Measurements from ENCODE around the gene ANGPTL7.
"Not testable (repeated sequence)": the region's sequence is repeated elsewhere in the genome, so short reads cannot be mapped to it uniquely, and the experiment has no call there.

The ANGPTL7 gene, protein sequence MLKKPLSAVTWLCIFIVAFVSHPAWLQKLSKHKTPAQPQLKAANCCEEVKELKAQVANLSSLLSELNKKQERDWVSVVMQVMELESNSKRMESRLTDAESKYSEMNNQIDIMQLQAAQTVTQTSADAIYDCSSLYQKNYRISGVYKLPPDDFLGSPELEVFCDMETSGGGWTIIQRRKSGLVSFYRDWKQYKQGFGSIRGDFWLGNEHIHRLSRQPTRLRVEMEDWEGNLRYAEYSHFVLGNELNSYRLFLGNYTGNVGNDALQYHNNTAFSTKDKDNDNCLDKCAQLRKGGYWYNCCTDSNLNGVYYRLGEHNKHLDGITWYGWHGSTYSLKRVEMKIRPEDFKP

DNA sequence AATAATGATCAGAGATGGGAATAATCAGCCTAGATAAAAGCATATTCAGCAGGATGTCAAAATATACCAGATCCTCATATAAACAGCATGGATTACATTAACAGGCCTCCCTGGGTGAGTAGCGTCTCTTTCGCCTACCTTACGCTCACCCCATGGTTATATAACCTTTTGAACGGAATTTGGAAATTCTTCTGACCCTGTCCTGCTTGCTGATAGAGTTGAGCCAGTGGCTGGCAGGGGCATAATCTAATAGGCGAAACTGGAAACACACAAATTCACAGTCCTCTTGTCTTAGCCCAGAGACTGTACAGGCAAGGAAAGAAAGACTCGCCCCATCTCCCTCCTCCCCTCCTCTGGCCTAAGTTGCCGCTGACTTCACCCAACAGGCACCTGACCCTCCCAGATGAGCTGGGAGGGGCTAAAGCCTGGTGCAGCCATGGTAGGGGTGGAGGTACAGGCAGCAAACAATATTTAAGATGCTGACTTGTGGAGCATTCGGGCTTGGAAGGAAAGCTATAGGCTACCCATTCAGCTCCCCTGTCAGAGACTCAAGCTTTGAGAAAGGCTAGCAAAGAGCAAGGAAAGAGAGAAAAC, at the start of gene ANGPTL7:
Gene ANGPTL7, plus strand, starts transcription at position 498 of the 594 bp plus-strand sequence. CDS start 225 bp downstream, outside the sequence.
- DNase-seq = no peak

DNA sequence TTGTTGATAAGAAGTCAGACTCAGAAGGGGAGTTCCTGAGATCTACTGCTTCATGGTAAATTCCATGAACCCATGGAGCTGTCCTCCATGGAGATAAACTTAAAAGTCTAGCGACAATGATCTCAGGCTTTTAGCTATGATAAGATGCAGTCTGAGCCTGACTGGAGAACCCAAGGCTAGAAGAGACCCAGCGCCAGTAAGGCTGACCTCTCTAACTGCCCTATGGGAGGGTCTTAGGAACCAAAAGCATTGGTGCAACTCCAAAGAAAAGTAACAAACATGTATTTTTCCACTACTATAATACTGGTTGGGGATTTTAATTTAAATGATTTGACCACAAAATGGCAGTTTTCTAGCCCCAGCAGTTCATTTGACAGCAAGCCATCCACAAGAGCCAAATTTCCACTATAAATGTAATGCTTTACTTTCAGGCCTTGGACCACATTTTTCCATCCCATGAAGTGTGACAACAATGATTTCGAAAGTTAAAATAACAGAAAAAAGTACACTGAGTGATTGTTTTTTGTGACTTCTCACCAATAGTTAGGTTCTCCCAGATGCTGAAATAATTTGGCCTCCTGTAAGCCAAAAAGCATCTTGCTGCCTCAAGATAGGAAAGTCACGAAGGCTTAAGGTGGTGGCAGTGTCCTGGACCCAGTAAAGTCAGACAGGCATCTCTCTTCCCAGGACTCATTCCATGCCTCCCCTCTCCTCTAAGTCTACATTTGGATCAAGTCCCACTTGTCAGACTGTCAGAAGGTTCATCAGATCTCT, 46.4 kb upstream of the ANGPTL7 start:
- DNase-seq = no peak

DNA sequence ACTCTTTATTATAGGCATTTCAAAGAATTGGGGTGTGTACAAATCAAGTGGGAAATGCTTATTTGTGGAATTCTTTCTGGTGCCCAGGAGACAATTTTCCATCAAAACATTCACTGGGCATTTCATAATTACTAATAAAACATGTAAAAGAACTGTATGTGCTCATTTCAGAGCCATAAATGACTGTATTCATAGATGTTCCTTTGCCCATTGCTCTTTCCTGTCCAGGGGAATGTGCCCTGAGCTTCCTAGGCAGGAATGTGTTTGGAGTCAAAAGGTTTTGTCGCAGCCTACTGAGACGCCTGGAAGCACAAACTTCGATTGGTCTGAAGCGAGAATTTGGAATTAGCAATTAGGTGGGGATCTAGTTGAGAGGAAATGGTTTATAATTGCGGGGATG, 45.8 kb upstream of the ANGPTL7 start:
- no peak for DNase-seq

DNA sequence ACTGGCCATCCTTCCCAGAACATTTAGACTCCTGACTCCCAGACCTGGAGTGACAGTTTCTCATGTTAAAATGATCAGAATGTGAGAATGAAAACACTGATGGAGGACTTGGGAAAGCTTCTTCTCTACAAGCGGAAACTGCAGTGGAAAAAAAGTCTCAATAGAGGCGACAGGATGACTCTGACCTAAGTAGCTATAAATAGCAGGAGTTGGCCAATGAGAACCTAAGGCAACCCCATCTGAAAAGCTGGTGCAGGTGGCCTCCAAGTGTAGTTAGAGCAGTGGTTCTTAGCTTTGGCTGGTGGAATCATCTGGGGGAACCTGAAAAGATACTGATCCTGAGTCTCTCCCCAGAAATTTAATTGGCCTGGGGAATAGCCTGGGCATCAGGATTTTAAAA, 45.2 kb upstream of the ANGPTL7 start:
- no peak for DNase-seq

DNA sequence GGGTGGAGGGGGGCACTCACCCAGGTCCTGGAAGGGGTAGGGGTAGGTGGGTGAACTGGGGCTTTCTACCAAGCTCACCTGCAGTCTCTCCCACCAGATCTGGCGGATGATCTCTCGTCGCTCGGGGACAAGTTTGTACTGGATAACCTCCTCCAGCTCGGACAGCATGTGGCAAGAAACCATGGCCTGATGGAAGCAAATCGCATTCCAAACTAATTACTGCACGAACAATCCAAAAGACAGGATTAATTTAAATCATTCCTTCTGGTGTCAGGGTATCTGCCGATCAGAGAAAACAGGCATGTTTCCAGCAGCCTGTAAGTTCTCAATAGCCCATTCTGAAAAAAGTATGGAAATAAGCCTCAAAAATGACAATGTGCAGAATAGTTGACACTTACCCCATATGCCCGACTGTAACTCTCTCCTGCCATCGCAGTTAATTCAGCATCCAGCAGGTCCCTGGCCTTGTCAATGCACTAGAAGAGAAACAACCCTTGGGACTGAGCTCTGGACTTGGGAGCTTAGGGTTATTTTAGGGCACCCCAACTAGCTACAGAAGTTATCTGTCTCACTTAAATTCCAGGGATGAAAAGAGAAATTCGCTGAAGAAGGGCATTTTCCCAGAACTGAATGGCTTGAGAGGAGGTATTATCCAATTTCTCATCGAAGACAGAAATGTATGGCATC, 44.4 kb upstream of the ANGPTL7 start:
- DNase-seq = no peak

DNA sequence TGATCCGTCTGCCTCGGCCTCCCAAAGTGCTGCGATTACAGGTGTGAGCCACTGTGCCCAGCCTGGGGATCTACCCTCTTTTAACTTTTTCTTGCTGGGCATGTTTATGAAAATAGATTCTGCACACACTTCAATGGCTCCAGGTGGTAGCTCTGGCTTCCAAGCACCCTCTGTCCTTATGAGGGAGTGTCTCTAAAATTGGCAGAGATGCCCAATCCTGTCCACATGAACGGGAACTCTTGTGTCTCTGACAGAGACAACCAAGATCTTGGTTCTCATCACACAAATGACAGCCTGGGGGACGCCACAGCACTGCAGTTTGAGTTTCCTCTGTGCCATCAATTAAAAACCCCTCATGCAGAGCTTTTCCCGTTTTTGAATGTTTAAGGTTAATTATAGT, 43.4 kb upstream of the ANGPTL7 start:
- DNase-seq = no peak

DNA sequence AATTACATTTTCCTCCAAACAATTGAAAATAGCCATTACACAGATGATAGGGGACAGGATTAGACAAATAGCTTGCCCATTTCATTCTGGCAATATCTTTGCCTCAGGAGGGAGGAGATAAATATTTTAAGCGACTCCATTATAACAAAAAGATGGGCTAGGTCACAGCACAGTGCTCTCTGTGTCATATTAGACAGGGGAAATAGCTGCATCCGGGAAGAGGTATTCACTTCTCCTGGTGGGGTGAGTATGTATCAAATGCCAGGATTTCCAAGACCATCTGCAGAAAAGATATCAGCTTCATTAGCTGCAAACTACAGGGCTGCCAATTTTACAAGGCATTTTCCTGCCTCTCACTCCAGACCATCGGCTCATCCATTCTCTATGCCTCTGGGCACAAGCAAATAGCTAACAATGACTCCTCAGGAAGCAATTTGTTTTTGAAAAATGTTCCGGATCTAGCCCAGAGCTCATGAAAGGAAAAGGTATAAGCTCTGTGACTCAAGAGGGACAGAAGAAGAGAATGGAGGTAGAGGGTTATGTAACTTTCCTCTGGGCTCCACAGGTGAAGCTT, 41.9 kb upstream of the ANGPTL7 start:
- no peak for DNase-seq

DNA sequence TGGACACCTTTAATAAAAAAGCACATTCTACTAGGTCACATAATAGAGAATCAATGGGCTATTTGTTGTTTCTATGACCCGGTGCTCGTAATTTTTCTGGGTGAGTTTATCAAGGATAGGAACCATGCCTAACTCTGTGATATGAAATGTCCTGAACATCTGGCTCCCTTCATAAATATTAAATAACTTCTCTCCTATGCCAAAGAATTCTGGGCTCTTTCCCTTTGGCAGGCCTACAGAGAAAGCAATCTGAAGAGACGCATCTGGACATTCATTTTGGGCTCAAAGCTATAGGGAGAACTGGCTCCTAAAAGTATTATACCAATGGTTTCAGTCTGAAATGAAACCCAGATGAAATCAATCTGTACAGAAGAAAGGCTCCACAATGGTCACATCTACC, 38.8 kb upstream of the ANGPTL7 start:
- no peak for DNase-seq

DNA sequence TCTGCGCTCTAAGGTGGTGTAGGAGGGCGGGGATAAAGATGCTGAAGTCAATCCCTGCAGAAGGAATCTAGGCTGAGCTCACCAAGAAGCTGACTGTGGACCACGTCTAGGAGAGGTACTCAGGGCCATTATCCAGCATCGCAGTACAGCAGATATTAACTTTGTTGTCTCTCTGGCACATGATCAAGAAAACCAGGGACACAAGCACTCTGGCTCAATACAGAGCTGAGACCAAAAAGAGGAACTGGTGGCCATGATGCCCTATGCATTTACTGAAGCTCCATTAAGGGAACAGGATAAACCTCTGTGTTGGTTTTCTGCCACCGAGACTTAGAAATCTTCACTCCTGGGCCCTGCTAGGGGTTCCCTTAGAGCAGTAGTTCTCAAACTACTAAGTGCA, 38.0 kb upstream of the ANGPTL7 start:
- DNase-seq = no peak

DNA sequence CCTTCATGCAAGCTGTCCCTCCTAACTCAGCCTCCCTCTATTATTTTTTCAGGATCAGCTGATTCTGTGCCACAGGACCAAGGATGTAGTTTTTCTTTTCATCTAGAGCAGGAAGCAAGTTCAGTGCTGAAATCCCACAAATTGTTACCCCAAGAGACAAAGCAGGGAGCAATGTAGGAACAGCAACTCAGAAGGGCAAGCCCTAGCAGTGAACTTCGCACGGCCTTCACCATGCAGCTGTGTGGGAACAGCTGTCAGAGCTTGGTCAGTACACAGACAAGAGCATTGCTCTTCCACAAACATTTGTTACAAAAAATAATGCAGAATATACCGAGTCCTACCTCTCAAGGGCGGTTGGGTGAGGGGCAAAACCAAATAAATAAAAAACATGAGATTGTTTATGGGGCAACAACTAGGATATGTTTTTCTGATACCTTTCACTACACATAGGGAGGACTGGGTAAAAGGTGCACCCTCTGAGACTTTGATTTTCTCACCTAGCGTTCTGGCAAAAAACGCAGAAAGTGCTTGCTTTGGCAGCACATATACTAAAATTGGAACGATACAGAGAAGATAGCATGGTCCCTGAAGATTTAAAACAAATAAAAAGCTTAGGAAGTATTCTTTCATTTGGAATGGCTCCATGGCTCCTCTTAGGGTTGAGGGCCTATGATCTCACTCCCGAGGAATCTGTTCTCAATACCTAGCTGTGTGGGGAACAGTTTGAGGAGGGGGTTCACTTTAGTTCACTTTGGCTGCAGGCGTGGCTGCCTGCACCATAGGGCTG, 37.1 kb upstream of the ANGPTL7 start:
- no peak for DNase-seq

DNA sequence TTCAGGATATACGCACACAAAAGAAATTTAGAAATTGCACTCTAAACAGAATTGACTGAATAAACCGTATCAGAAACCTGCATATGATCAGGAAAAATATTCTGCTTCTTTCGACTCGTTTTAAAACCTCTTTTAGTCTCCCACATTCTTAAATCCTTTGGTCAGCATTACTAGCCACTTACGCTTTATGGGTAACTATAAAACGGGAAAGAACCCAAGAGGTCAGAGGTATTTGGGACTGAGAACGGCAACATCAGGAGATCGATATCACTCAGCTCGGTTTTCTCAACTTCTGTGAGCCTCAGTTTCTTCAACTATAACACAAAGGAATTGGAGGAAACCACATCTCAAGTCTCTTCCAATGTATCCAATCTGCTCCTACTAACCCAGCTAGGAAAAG, 36.4 kb upstream of the ANGPTL7 start:
- no peak for DNase-seq

DNA sequence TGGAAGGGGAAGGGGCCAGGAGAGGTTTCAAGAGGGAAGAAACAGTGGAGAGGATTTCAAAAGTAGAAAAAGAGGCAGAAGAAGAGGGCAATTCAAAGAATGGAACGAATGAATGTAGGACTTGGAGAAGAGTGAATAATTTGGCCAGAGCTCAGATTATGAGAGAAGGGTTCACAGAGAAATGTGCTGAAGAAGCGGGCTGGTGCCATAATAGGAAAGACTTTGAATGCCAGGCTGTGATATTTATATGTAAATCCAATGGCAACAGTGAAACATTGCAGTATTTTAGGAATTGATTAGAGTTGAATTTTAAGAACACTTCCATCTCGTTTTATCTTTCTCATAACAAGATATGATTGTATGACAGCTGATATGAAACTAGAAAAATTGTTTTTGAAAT, 36.0 kb upstream of the ANGPTL7 start:
- no peak for DNase-seq

DNA sequence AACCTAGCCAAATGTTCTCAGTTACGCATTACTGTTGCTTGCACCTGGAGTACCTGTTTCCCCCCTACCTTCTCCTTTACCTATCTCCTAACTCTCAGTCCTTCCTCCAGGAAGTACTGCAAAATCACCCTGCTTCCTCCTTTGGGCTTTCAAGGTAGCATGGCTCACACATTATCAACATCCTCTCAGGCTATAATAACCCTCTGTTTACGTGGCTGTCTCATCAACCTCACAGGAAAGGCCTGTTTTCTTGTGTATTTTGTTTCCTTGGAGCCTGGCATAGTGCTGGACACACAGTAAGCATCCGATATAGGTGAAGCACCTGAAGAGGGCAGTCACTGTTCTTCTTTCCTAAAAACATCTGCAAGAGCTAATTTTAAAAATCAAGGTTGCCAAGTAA, 32.7 kb upstream of the ANGPTL7 start:
- no peak for DNase-seq

DNA sequence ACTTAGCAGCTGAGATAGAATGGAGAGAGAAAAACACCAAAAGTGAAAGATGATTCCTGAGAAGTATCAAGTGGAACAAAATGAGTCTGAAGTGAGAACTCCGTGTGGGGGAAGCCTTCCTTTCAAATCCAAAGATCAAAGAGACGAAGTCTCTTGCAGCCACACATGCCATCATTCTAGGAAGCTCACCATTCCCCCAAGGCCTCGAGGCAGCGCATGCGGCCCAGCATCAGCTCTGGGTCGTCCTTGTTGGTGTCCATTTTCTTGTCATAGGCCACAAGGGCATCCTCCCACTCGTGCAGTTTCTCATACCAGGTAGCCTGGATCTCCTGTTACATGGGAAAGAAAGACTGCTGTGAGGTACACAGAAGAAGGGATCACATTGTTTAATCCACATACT, 32.2 kb upstream of the ANGPTL7 start:
- no peak for DNase-seq

DNA sequence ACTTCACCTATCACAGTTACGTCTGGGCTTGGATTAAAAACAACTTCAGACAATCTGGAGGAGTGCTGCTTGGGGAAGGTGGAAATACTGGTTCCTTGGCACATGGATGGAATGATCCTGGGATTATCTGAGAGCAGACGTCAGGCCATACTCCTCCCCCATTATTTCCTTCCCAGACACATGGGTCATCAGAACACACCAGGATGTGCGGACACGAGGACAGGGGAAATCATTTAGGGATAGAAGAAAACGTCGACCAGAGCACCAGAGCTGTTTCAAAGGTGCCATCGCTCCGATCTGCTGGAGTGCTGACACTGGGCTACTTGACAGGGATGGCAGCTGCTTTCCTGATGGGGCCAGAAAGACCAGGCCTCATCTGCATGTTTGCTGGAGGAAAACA, 31.8 kb upstream of the ANGPTL7 start:
- no peak for DNase-seq

DNA sequence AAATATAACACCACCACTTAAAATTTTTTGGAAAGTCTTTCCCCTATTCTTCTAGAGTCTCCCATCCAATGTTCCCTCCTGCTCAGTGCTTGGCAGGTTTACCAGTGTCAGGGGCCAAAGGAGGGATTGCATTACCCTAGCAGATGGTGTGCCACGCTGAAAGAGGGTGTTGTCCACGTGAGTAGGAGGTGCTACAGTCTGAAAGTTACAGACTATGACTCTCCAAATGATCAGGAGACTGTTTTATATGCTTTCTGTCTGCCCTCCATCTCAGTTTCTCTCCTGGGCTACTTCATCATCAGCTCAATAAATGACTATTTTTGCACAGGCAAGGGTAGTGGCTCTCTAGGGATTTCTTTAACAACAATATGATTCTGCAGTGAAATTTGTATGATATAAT, 31.3 kb upstream of the ANGPTL7 start:
- DNase-seq = peak; percentile 89

DNA sequence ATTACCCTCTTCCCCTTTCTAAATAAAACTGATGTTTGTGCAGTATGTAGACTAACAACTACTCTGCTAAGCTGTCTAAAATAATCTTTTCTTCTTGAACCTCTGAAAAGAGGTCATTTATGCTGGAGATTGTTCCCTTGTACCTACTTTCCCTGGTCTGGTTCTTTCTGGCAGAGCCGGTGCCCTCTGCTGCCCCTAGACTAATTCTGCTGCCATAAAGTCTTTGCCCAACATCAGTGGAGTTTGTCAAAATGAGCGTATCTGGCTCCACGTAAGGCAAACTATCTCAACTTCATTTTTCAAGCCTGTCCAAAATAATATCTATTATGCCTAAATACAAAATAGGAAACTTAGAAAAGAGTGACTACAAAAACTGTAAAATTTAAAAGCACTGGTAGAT, 30.9 kb upstream of the ANGPTL7 start:
- no peak for DNase-seq

DNA sequence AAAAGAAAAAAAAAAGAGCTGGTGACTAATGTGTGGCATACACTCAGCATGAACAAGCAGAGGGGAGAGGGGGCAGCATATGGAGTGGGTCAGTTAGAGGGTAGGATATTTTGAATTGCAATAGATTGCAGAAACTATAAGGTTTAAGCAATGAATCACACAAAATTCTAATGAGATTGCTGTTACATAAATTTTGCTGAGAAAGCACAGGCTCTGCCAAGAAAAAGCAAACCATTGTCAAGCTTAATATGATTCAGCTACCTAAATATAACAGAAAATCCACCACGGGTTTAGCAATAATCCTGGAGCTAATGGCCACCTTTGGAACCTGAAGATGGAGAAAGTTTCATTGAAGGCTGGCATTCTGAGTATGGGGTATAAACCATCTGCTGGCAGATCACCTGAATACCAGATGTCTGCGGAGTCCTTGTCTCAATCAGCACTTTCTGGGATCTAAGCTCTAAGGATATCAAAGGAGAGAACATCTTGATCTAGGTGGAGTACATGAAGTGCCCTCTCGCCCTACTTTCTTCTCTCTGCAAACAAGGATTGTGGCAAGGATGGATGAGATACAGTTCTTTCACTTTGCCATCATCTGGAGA, 30.3 kb upstream of the ANGPTL7 start:
- DNase-seq = no peak

DNA sequence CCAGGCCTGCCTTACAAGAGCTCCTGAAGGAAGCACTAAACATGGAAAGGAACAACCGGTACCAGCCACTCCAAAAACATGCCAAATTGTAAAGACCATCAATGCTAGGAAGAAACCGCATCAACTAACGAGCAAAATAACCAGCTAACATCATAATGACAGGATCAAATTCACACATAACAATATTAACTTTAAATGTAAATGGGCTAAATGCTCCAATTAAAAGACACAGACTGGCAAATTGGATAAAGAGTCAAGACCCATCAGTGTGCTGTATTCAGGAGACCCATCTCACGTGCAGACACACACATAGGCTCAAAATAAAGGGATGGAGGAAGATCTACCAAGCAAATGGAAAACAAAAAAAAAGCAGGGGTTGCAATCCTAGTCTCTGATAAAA, 26.4 kb upstream of the ANGPTL7 start:
- DNase-seq = not testable (repeated sequence)

DNA sequence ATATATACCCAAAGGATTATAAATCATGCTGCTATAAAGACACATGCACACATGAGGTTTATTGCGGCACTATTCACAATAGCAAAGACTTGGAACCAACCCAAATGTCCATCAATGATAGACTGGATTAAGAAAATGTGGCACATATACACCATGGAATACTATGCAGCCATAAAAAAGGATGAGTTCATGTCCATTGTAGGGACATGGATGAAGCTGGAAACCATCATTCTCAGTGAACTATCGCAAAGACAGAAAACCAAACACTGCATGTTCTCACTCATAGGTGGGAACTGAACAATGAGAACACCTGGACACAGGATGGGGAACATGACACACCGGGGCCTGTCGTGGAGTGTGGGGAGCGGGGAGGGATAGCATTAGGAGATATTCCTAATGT, 22.4 kb upstream of the ANGPTL7 start:
- not testable (repeated sequence) for DNase-seq

DNA sequence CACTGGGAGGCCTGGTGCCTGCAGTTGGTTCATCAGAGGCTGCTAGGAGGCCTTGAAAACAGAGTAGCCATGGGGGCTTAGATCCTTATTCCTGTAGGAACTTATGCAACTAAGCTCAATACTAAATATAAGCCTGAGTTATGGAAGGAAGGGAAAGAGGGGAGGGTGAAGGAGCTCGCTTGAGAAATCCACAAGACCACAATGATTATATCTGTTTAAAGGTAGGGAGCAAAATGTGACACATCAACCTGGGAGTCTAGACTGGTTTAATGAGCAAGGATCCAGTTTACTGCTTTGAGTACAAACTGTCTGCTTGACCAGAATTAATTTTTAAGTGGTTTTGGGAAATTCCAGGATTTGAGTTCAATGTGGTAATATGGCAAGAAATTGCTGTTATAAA, 20.4 kb upstream of the ANGPTL7 start:
- no peak for DNase-seq

DNA sequence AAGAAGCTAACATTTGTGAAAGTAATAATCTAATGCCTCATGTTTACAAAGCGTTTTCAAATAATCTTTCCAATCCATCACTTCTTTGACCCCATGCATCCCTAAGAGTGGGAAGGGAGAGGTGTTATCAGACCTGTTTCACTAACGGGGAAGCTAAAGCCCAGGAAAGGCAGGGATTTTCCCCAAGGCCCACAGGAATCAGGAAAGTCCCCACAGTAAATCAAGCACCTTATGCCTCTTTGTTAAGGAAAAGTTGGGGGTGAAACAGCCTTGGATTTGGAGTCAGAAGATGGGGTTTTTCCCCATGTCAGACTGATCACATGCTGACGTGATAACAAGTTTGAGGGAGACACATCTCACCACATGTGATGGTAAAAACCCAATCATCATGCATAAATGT, 20.0 kb upstream of the ANGPTL7 start:
- no peak for DNase-seq

All from NCI-H1694 treated with DMSO at 0.1 percent for 48 hours (cell line).